ENCODE results near the gene OXSM.

OXSM gene

DNA sequence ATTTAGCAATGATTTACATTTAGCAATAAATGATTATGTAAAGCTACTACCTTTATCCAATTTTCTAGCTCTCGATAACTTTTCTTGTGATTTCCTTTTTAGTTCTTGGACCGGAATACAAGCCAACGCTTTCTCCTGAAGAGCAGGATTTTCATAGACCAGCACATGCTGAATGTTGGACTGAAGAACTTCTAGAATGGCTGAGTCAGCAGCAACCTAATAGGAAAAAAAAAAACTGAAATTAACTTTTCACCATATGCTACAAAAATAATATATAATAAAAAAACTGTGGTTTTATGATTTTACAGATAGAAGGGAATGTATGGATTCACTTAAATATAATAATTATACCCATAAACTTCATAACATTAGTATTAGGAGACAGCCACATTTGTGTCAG lies 38.8 kb upstream of the OXSM start:
- no peak for DNase-seq (ENCODE audit: extremely low read depth, insufficient read length)
- TF ChIP-seq, protein P1, sequence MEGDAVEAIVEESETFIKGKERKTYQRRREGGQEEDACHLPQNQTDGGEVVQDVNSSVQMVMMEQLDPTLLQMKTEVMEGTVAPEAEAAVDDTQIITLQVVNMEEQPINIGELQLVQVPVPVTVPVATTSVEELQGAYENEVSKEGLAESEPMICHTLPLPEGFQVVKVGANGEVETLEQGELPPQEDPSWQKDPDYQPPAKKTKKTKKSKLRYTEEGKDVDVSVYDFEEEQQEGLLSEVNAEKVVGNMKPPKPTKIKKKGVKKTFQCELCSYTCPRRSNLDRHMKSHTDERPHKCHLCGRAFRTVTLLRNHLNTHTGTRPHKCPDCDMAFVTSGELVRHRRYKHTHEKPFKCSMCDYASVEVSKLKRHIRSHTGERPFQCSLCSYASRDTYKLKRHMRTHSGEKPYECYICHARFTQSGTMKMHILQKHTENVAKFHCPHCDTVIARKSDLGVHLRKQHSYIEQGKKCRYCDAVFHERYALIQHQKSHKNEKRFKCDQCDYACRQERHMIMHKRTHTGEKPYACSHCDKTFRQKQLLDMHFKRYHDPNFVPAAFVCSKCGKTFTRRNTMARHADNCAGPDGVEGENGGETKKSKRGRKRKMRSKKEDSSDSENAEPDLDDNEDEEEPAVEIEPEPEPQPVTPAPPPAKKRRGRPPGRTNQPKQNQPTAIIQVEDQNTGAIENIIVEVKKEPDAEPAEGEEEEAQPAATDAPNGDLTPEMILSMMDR (IDR thresholded peaks at IDR 0.05; ENCODE audit: insufficient read depth, low read length, poor library complexity, severe bottlenecking) = no peak
- Histone ChIP-seq H3K36me3 (ENCODE audit: control insufficient read depth, insufficient read depth, low read length) (peaks cover 5% of the 10 kb centered on the region), H3K27me3 (replicated peaks; ENCODE audit: control insufficient read depth, insufficient read depth, low read length) (no peaks in the 10 kb centered on the region), H3K4me3 (replicated peaks; ENCODE audit: low read depth, low read length) (no peak overlapping the region)

DNA sequence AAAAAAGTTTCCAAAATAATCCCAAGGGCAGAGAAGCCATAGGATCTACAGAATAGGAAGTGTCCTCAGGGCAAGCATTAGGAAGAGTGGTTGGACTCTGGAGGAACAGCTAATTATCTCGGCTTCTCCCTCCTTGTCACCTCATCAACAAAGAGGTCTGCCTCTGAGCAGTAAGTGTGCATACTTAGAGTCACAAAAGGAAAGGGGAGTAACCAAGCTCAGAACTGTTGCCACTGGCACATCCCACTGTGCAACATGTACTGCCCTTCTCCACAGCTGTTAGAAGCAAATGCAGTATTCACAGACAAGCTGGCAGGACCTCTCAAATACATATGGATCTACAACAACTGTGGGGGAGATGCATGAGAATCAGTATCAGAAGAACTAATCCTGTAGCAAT lies 38.2 kb upstream of the OXSM start:
- Histone ChIP-seq H3K27me3 (replicated peaks; ENCODE audit: control insufficient read depth, insufficient read depth, low read length) (no peaks in the 10 kb centered on the region), H3K36me3 (ENCODE audit: control insufficient read depth, insufficient read depth, low read length) (peaks cover 5% of the 10 kb centered on the region), H3K4me3 (replicated peaks; ENCODE audit: low read depth, low read length) (no peak overlapping the region)
- no peak for DNase-seq (ENCODE audit: extremely low read depth, insufficient read length)
- TF ChIP-seq, protein P1 (IDR thresholded peaks at IDR 0.05; ENCODE audit: insufficient read depth, low read length, poor library complexity, severe bottlenecking) = no peak

DNA sequence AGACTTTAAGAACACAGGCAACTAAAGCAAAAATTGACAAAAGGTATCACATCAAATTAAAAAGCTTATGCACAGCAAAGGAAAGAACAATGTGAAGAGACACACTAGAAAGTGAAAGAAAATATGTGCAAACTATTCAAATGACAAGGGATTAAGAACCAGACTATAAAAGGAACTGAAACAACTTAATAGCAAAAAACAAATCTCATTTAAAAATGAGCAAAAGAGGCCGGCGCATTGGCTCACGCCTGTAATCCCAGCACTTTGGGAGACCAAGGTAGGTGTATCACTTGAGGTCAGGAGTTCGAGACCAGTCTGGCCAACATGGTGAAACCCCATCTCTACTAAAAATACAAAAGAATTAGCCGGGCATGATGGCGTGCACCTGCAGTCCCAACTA lies 21.0 kb upstream of the OXSM start:
- TF ChIP-seq, protein P1 (IDR thresholded peaks at IDR 0.05; ENCODE audit: insufficient read depth, low read length, poor library complexity, severe bottlenecking) = no peak
- peaks cover 6% of the 10 kb centered on the region for H3K36me3 ChIP-seq (ENCODE audit: control insufficient read depth, insufficient read depth, low read length)
- DNase-seq (ENCODE audit: extremely low read depth, insufficient read length) = peak; percentile 34
- H3K27me3 ChIP-seq (replicated peaks; ENCODE audit: control insufficient read depth, insufficient read depth, low read length) = no peaks in the 10 kb centered on the region
- H3K4me3 ChIP-seq (replicated peaks; ENCODE audit: low read depth, low read length) = no peak overlapping the region

DNA sequence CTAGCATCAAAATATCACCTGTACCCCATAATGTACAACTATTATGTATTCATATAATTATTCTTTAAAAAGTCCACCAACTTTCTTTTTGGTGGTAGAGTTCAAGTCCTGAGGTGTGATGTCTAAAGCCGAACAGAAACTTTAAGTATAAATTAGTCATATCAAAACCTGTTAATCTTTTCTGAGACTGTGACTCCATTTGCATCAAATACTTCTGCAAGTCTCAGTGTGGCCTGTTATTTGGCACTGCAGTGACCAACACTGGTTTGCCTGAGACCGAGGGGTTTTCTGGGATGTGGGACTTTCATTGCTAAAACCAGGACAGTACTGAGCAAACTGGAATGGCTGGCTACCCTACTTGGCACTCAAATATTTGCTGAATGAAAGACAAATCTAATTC lies 14.0 kb upstream of the OXSM start:
- DNase-seq (ENCODE audit: extremely low read depth, insufficient read length) = no peak
- H3K4me3 ChIP-seq (replicated peaks; ENCODE audit: low read depth, low read length) = no peak overlapping the region
- H3K36me3 ChIP-seq (ENCODE audit: control insufficient read depth, insufficient read depth, low read length) = peaks cover 13% of the 10 kb centered on the region
- H3K27me3 ChIP-seq (replicated peaks; ENCODE audit: control insufficient read depth, insufficient read depth, low read length) = no peaks in the 10 kb centered on the region
- TF ChIP-seq, protein P1 (IDR thresholded peaks at IDR 0.05; ENCODE audit: insufficient read depth, low read length, poor library complexity, severe bottlenecking) = no peak

DNA sequence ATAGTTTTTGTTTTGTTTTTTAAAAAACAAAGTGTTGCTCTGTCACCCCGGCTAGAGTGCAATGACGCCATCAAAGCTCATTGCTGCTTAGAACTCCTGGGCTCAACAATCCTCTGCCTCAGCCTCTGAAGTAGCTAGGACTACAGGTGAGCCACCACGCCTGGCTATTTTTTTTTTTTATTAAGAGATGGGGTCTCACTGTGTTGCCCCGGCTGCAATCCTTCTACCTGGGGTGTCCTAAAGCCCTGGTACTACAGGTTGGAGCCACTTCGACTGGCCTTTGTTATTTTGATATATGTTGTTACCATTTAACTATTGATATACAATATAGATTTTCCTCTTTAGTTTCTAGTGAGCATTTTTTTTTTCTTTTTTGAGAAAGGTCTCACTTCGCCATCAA lies 9.3 kb upstream of the OXSM start:
- H3K27me3 ChIP-seq (replicated peaks; ENCODE audit: control insufficient read depth, insufficient read depth, low read length) = no peaks in the 10 kb centered on the region
- TF ChIP-seq, protein P1 (IDR thresholded peaks at IDR 0.05; ENCODE audit: insufficient read depth, low read length, poor library complexity, severe bottlenecking) = no peak
- peak overlapping the region; percentile 90; the same call in 1 of the 2 replicates for H3K4me3 ChIP-seq (replicated peaks; ENCODE audit: low read depth, low read length)
- peaks cover 1% of the 10 kb centered on the region for H3K36me3 ChIP-seq (ENCODE audit: control insufficient read depth, insufficient read depth, low read length)
- no peak for DNase-seq (ENCODE audit: extremely low read depth, insufficient read length)

DNA sequence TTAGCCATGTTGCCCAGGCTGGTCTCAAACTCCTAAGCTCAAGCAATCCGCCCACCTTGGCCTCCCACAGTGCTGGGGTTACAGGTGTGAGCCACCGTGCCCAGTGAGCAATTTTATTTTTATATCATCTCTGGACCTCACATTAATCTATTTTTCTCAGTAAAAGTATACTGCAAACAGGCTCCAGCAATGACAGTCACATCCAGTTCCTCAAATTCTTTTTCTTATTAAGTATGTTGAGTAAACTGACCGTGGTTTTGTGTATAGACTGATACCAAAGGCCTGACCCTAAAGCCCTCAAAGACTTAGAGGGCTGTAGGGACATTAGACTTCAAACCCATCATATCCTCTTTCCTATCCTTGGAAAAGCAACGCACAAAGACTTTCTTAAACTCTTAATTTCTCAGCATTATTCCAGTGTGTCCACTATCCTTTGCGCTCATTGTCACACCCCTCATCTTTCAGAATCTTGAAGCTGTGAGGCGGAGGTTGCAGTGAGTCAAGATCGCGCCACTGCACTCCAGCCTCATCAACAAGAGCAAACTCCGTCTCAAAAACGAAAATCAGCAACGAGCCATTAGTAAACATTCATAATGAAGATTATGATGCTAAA lies 8.6 kb upstream of the OXSM start:
- TF ChIP-seq, protein P1 (IDR thresholded peaks at IDR 0.05; ENCODE audit: insufficient read depth, low read length, poor library complexity, severe bottlenecking) = no peak
- Histone ChIP-seq H3K27me3 (replicated peaks; ENCODE audit: control insufficient read depth, insufficient read depth, low read length) (no peaks in the 10 kb centered on the region), H3K36me3 (ENCODE audit: control insufficient read depth, insufficient read depth, low read length) (peaks cover 1% of the 10 kb centered on the region; the same call in 1 of the 2 replicates), H3K4me3 (replicated peaks; ENCODE audit: low read depth, low read length) (peak overlapping the region; percentile 90)
- DNase-seq (ENCODE audit: extremely low read depth, insufficient read length) = no peak

Measured in GM06990 (cell line).